HCT116 (cell line): Measurements from ENCODE around the gene ZC3H12A.

Source experiments
- CEBPB ChIP-seq: IDR thresholded peaks from 2 replicates; pipeline ENCODE4 v1.6.1; 2012; ENCODE audit warnings: low read depth
- EZH2 ChIP-seq: fragments of 200-600 bp; sonication (generic); IDR thresholded peaks from 2 replicates; pipeline ENCODE4 v1.6.1; 2017; ENCODE audit warnings: antibody characterized with exemption, mixed run types
- EZH2phosphoT487 ChIP-seq: fragments of 200-600 bp; IDR thresholded peaks from 2 replicates; pipeline ENCODE4 v1.6.1; 2018; ENCODE audit warnings: antibody characterized with exemption, borderline replicate concordance
- POLR2A ChIP-seq: IDR thresholded peaks from 2 replicates; pipeline ENCODE4 v1.7.0; 2011; ENCODE audit warnings: borderline replicate concordance; ENCODE audit not compliant: insufficient read depth, insufficient read length; ENCODE audit errors: extremely low read depth
- RAD21 ChIP-seq: IDR thresholded peaks from 2 replicates; pipeline ENCODE4 v1.6.1; 2012; ENCODE audit warnings: low read depth, mild to moderate bottlenecking
- REST ChIP-seq: IDR thresholded peaks from 2 replicates; pipeline ENCODE4 v1.6.1; 2012; ENCODE audit warnings: low read depth
- ZNF274 ChIP-seq: fragments of 200-500 bp; sonication (Bioruptor generic); IDR thresholded peaks from 2 replicates; pipeline ENCODE4 v1.6.1; 2014; ENCODE audit warnings: mild to moderate bottlenecking, low read depth, low read length, inconsistent platforms
- TF ChIP-seq, protein P1 (sequence below), 3 experiments: fragments of 200-600 bp in 1 of 3; sonication (generic) in 1 of 3; IDR thresholded peaks in 2 of 3; conservative IDR thresholded peaks in 1 of 3; 2 replicates each; pipeline ENCODE4 v1.5.1; 2012 to 2017; ENCODE audit warnings: low read depth in 2 of 3, low read length in 2 of 3, antibody characterized with exemption in 1 of 3, borderline replicate concordance in 1 of 3, control low read depth in 1 of 3, mild to moderate bottlenecking in 1 of 3, mixed read lengths in 1 of 3, mixed run types in 1 of 3, moderate library complexity in 1 of 3; ENCODE audit not compliant: insufficient read depth in 1 of 3

GRCh38 chr1:37482004-37482785, 7.8 kb downstream of the ZC3H12A start:
- TF ChIP-seq CEBPB: no peak
- TF ChIP-seq EZH2: no peak
- TF ChIP-seq, protein P1, sequence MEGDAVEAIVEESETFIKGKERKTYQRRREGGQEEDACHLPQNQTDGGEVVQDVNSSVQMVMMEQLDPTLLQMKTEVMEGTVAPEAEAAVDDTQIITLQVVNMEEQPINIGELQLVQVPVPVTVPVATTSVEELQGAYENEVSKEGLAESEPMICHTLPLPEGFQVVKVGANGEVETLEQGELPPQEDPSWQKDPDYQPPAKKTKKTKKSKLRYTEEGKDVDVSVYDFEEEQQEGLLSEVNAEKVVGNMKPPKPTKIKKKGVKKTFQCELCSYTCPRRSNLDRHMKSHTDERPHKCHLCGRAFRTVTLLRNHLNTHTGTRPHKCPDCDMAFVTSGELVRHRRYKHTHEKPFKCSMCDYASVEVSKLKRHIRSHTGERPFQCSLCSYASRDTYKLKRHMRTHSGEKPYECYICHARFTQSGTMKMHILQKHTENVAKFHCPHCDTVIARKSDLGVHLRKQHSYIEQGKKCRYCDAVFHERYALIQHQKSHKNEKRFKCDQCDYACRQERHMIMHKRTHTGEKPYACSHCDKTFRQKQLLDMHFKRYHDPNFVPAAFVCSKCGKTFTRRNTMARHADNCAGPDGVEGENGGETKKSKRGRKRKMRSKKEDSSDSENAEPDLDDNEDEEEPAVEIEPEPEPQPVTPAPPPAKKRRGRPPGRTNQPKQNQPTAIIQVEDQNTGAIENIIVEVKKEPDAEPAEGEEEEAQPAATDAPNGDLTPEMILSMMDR (IDR thresholded peaks at IDR 0.05 in 2 of 3, conservative IDR thresholded peaks at IDR 0.05 in 1 of 3; ENCODE audit: borderline replicate concordance in 1 of 3, insufficient read depth in 1 of 3, low read depth in 2 of 3, low read length in 2 of 3): no peak
- TF ChIP-seq RAD21: no peak
- TF ChIP-seq EZH2phosphoT487: no peak
- TF ChIP-seq ZNF274: no peak
- no peak for TF ChIP-seq REST
- TF ChIP-seq POLR2A: no peak
